Activated CD4-positive, CD25-positive, alpha-beta regulatory T cell treated with anti-CD3 and anti-CD28 coated beads, Interleukin-2, amount 50 U/mL, for 72 hours (primary cell): ENCODE measurements around the gene PLXNA2.

Source experiments
- DNase-seq: peaks from one replicate; pipeline ENCODE4 v3.0.0; 2021

Gene PLXNA2

DNA sequence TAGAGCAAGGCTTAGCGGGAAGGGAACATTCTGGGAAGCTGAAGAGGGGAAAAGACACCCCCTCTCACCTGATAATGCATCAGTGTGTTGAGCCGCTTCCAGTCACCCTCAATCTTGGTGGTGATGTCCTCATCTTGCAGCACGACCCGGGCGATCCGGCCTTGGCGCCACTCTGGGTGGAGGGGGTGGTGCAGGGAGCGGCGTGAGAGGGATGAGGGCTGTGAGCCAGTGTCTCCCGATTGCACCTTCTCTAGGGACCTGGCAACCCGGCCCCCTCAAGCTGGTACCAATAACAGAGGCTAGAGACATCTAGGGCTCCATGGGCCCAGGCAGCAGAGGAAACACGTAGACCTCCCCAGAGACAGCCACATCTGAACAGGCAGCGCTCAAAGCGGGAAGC lies 205.9 kb downstream of the PLXNA2 start:
- no peak for DNase-seq

- no peak for DNase-seq
Measured at GRCh38 chr1:208036918-208037766, 207.0 kb downstream of the PLXNA2 start.

DNA sequence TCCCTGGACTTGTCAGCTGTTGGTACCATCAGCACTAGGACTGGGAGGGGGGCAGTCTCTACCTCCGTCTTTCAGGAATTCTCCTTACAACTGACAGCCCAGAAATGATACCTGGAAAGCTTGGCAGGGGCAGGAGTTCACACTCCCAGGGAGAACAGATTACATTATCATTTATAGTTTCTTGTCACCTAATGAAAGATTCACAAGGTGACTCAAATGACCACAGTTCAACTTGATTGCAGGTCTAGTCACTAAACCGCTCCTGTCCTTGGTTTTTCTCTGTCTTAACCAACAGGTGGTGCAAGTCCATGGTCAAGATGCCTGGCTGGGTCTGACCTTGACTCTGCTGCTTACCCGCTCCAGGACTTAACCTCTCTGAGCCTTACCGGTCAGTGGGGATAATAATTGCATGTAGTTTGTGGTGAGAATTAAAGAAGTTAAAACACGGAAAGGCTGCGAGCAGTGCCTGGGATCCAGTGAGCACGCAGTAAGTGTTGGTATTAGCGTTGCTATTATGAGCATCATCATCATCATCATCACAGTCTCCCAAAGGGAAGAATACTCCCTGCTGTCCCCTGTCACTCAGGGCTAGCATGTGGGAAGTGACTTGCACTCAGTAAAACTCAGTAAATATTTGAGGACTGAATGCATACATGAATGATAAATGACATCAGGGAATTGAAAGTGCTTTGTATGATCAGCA lies 207.9 kb downstream of the PLXNA2 start:
- DNase-seq: no peak

- DNase-seq: no peak
Measured at GRCh38 chr1:208034135-208034534, 210.0 kb downstream of the PLXNA2 start.

DNA sequence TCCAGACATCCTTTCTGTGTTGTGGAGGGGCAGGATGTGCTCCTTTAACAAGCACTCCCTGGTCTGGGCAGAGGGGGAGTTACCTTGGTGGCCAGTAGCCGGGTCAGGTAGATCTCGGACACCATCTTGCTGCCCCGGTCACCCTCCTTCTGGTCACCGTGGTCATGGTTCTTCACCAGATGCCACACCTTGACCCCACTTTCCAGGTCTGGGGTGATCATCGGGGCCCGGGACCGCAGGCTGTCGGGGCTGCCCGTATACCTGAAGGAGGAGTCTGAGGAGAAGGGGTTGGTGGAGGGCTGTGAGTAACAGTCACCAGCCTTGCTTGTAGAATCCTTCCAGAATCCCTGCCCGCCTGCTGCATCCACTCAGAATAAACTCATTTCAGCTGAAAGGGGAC lies 210.9 kb downstream of the PLXNA2 start:
- DNase-seq: no peak

DNA sequence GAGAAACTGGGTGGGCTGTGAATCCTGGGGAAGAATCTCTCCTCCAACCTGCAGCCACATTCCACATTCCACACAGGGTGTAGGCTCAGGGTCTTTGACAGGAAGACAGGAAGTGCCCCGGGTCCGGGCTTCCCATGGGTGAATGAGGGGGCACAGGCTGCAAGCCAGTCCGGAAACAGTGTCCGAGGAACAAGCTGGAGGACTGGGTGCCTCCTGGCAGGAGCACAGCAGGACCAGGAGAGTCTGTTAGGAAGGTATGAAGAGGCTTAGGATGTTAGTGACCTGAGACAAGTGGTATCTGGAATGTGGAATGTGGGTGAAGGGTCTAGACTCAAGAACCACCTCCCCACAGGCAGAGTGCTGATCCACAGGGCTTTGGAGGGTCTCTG lies 212.3 kb downstream of the PLXNA2 start:
- no peak for DNase-seq

GRCh38 chr1:208031316-208031931 lies 212.8 kb downstream of the PLXNA2 start:
- no peak for DNase-seq

- DNase-seq: no peak
Measured at GRCh38 chr1:208030288-208031091, 213.7 kb downstream of the PLXNA2 start.

DNA sequence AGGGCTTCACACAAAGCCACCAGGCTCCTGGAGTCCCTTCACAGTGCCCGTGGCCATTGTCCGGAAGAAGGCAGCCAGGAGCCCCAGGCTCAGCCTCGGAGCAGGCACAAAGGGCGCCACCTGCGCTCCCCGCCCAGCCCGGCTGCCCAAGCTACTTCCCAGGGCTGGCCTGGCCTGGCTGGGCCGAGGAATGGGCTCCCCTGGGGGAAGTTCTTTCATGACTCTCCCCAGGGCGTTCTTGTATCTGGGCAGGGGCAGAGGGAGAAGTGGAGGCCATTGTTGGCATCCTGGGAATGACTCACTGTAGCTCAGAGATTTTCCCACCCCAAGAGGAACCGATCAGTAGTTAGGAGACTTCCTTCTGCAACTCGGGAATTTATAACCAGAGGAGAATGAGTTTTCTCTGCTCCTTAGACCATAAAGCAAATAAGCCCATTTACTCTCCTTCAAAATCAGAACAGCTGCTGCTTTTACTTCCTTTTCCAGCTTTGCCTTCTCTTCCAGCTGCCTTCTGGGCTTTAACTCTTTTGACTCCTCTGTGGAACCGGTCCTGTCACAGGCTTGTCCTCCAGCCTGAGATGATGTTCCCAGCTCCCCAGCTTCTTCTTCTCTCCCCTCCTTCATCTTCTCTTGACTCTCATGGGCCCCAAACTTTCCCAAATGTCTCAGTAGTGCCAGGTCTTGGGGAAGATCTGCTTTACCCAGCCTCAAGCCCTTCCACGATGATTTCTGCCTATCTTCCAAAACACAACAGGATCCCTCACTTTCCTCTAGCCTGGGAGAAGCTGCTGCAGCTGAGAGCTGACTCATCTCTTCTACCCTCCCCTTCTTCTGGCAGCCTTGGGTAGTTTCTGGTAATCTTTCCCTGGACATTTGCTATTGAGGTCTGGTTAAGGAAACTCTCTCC lies 214.6 kb downstream of the PLXNA2 start:
- DNase-seq: no peak

- DNase-seq: no peak
Measured at GRCh38 chr1:208028526-208028925, 215.7 kb downstream of the PLXNA2 start.

DNA sequence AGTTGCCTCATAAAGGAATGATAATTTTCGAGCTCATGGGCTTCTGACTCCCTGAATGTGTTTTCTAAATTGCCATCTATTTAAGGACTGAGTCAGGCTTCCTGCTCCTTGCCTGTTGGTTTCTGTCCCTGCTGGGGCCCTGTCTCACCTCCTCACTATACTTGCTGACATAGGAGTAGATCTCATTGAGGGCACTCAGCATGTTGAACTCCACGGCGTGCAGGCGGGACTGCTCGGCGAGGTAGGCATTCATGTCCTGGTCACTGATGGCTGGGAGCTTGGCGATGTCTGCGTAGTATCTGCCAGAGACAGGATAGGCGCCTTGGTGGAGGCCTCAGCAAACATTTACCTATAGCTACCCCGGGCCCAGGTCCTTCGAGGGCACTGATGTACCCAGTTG lies 216.3 kb downstream of the PLXNA2 start:
- no peak for DNase-seq

DNA sequence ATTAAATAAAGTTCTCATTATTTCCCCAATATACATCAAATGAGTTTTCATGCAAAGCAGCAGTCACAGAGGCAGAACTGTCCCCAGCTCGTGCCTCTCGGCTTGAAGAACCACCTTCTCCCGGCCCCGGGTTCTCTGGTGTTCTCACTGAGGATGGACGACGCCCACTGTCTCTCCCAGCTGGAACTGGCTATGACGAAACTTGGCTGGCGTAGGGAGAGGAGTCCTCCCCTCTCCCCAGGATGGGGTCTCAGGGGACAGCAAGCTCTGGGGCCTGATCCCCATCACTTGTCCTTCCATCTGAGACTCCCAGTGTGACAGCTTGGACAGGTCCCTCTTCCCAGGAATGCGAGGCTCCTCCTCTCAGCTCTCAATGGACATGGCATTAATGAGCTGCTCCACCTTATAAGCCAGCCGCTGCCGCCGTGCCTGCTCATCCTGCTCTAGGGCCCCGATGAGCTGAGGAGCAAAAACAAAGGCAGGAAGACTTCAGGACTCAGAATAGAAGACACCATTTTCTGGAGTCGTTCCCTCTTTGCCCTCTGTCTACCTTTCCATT lies 217.2 kb downstream of the PLXNA2 start:
- no peak for DNase-seq

DNA sequence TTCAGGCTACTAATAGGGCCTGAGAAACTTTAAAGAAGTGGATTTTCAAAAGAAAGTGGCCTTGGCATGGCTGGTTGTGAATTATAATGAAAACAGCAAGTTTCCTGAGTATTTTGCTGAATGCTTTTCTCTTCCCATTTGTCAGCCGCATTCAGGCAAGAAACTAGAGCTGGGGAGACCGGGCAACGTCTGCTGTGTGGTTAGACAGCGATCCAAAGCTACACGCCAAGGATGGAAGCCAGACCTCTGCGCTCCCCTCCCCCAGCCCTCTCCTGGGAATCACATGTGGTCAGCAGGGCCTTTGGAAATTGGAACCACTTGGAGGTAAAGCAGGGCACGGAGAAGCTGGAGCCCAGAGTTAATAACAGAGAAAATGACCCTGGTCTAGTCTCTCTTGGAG lies 219.2 kb downstream of the PLXNA2 start:
- DNase-seq: no peak

GRCh38 chr1:208024406-208024805 lies 219.8 kb downstream of the PLXNA2 start:
- no peak for DNase-seq

GRCh38 chr1:208019257-208019656 lies 224.9 kb downstream of the PLXNA2 start:
- DNase-seq: no peak

- no peak for DNase-seq
Measured at GRCh38 chr1:208015255-208015654, 228.9 kb downstream of the PLXNA2 start.

- DNase-seq: no peak
Measured at GRCh38 chr1:208013210-208013609, 231.0 kb downstream of the PLXNA2 start.

DNA sequence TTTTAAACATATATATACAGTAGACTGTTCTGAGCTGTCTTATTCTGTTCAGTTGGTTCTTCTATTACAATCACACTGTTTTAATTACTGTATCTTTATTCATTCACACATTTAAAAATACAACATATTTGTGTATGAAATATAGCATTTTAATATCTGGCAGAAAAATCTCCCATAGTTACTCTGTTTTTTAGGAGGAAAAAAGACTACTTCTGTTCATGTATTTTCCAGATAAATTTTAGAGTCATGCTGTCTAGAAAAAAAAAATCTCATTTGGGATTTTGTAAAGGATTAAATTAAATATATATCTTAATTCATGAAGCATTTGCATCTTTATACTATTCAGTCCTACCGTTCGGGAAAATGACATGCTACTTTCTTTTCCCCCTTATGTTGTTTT lies 231.5 kb downstream of the PLXNA2 start:
- no peak for DNase-seq

DNA sequence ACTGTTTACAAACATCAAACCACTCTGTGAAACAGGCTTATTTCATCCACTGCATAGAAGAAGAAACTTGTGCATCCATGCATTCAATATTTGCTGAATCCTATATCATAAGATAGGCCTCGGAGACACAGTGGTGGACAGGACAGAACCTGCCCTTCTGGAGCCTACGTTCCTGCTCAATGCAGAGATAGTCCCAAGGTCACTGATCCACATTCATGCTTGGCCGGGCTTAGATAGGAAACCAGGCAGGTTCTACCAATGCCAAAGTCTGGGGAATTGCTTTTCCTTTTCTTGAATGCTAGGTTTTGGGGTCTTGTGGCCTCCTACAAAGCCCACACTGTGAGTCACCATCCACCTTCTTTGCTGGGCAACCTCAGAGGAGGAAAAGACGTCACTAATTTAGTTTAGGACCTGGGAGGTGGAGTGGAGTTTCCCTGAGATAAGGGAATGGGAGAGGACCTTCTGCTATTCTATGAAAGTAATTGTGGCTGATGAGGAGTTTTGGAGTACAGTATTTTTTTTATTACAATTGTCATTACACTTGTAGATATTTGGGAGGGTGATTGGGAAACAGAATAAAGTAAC lies 233.6 kb downstream of the PLXNA2 start:
- no peak for DNase-seq

- DNase-seq: no peak
Measured at GRCh38 chr1:208009706-208010444, 234.3 kb downstream of the PLXNA2 start.

GRCh38 chr1:208009303-208009702 lies 234.9 kb downstream of the PLXNA2 start:
- no peak for DNase-seq
